A549 (cell line): ENCODE data around the gene ANXA10. TPM values are rescaled to one million over a fixed set of nuclear protein-coding genes. Genes with fewer than 3 reads are reported as not detected.

Experiments used
- ATAC-seq, 2 experiments: fragments of 200-7000 bp in 1 of 2; fragments of >200 bp in 1 of 2; cut with Nextera tagmentation in 1 of 2; cut with Tn5 transposase in 1 of 2; 3 replicates each; pipeline versions ENCODE4 v1.8.0 to v1.9.1; 2018 to 2020; ENCODE audit warnings: mild to moderate bottlenecking in 1 of 2, moderate library complexity in 1 of 2
- CTCF ChIA-PET: fragments of 300-600 bp; sonication (Branson Sonifier 250); formaldehyde crosslinking; extraction: SDS; loops from one replicate; lab custom pipeline; 2021; ENCODE audit warnings: antibody characterized with exemption, inconsistent platforms; lab: Yijun Ruan, JAX
- POLR2A ChIA-PET: fragments of 350-600 bp; formaldehyde crosslinking; extraction: SDS; loops from one replicate; lab custom pipeline; 2021; ENCODE audit warnings: antibody characterized with exemption, inconsistent platforms; lab: Yijun Ruan, JAX
- DNase-seq, 2 experiments: peaks; one replicate each; pipeline versions ENCODE4 v3.0.0 to v3.0.0-alpha.2; 2011 to 2016; ENCODE audit warnings: low read depth in 1 of 2, low spot score in 1 of 2
- FAIRE-seq: peaks from 2 replicates; lab custom pipeline; 2011; peaks lifted over from hg19 to GRCh38; lab: Jason Lieb, UNC
- H3K27ac ChIP-seq, 2 experiments: fragments of >200 bp; sonication (Bioruptor Twin); formaldehyde crosslinking; 3 replicates each; pipeline ENCODE4 v1.5.1; 2016 to 2017
- H3K4me1 ChIP-seq: fragments of >200 bp; sonication (Bioruptor Twin); formaldehyde crosslinking; 3 replicates; pipeline ENCODE4 v1.6.1; 2016
- H3K4me2 ChIP-seq: fragments of >200 bp; sonication (Bioruptor Twin); formaldehyde crosslinking; 3 replicates; pipeline ENCODE4 v1.6.1; 2016
- H3K4me3 ChIP-seq: fragments of >200 bp; sonication (Bioruptor Twin); formaldehyde crosslinking; 3 replicates; pipeline ENCODE4 v1.5.1; 2016
- H3K9me3 ChIP-seq: fragments of >200 bp; sonication (Bioruptor Twin); formaldehyde crosslinking; 3 replicates; pipeline ENCODE4 v1.6.1; 2016
- ATOH8 ChIP-seq: fragments of 250-450 bp; sonication (Bioruptor Pico); IDR thresholded peaks from 2 replicates; pipeline ENCODE4 v1.5.0; 2020; ENCODE audit warnings: low read depth, mild to moderate bottlenecking, moderate library complexity
- BCL3 ChIP-seq: fragments of >200 bp; sonication (Bioruptor Twin); formaldehyde crosslinking; IDR thresholded peaks from 3 replicates; pipeline ENCODE4 v1.6.1; 2016
- CBX2 ChIP-seq: fragments of 200-600 bp; sonication (generic); IDR thresholded peaks from 2 replicates; pipeline ENCODE4 v1.6.1; 2016; ENCODE audit warnings: low read depth, mild to moderate bottlenecking, borderline replicate concordance
- CEBPB ChIP-seq, 2 experiments: fragments of >200 bp in 1 of 2; sonication (Bioruptor Twin) in 1 of 2; formaldehyde crosslinking in 1 of 2; IDR thresholded peaks; 2 replicates each; pipeline ENCODE4 v1.6.1; 2012 to 2016
- CHD2 ChIP-seq: fragments of 150-350 bp; IDR thresholded peaks from 2 replicates; pipeline ENCODE4 v1.6.1; 2014; ENCODE audit warnings: low read length; ENCODE audit not compliant: partially characterized antibody
- CTCF ChIP-seq: fragments of >200 bp; sonication (Bioruptor Twin); formaldehyde crosslinking; IDR thresholded peaks from 3 replicates; pipeline ENCODE4 v1.5.1; 2016
- E2F6 ChIP-seq: IDR thresholded peaks from 2 replicates; pipeline ENCODE4 v1.6.1; 2012; ENCODE audit warnings: low read depth, borderline replicate concordance
- EHF ChIP-seq: fragments of 250-450 bp; sonication (Bioruptor Pico); IDR thresholded peaks from 2 replicates; pipeline ENCODE4 v1.5.0; 2020; ENCODE audit warnings: mild to moderate bottlenecking
- EP300 ChIP-seq, 2 experiments: fragments of >200 bp; sonication (Bioruptor Twin); formaldehyde crosslinking; IDR thresholded peaks; 2 replicates in 1 of 2; 3 replicates in 1 of 2; pipeline ENCODE4 v1.6.1; 2016 to 2017
- ESRRA ChIP-seq: fragments of 150-350 bp; IDR thresholded peaks from 2 replicates; pipeline ENCODE4 v1.6.1; 2014; ENCODE audit warnings: mild to moderate bottlenecking, low read length, borderline replicate concordance
- FOSL2 ChIP-seq, 2 experiments: fragments of 450-650 bp in 1 of 2; fragments of >200 bp in 1 of 2; sonication (Bioruptor Twin) in 1 of 2; formaldehyde crosslinking; IDR thresholded peaks; 2 replicates each; pipeline versions ENCODE4 v1.5.0 to v1.6.1; 2016 to 2020; ENCODE audit warnings: mild to moderate bottlenecking in 1 of 2, moderate library complexity in 1 of 2
- FOXS1 ChIP-seq: fragments of 250-450 bp; sonication (Bioruptor Pico); IDR thresholded peaks from 2 replicates; pipeline ENCODE4 v1.5.0; 2020; ENCODE audit warnings: mild to moderate bottlenecking, moderate library complexity
- GATA3 ChIP-seq: IDR thresholded peaks from 2 replicates; pipeline ENCODE4 v1.6.1; 2012; ENCODE audit warnings: borderline replicate concordance
- HEYL ChIP-seq: fragments of 250-450 bp; sonication (Bioruptor Pico); IDR thresholded peaks from 2 replicates; pipeline ENCODE4 v1.8.0; 2021; ENCODE audit warnings: mild to moderate bottlenecking, moderate library complexity
- HMGXB4 ChIP-seq: fragments of 250-450 bp; sonication (Bioruptor Pico); IDR thresholded peaks from 2 replicates; pipeline ENCODE4 v1.5.0; 2021; ENCODE audit warnings: mild to moderate bottlenecking, moderate library complexity, borderline replicate concordance
- HOXA7 ChIP-seq: fragments of 250-450 bp; sonication (Bioruptor Pico); IDR thresholded peaks from 2 replicates; pipeline ENCODE4 v1.5.0; 2020; ENCODE audit warnings: mild to moderate bottlenecking, moderate library complexity
- JUNB ChIP-seq: fragments of >200 bp; sonication (Bioruptor Twin); formaldehyde crosslinking; IDR thresholded peaks from 2 replicates; pipeline ENCODE4 v1.6.1; 2016
- MAFK ChIP-seq: fragments of 450-650 bp; IDR thresholded peaks from 2 replicates; pipeline ENCODE4 v1.6.1; 2014; ENCODE audit not compliant: partially characterized antibody
- MAX ChIP-seq: IDR thresholded peaks from 2 replicates; pipeline ENCODE4 v1.6.1; 2012
- MAZ ChIP-seq: fragments of 150-350 bp; IDR thresholded peaks from 2 replicates; pipeline ENCODE4 v1.6.1; 2014; ENCODE audit warnings: antibody characterized with exemption, low read depth, low read length, borderline replicate concordance
- MYC ChIP-seq: IDR thresholded peaks from 2 replicates; pipeline ENCODE4 v1.6.1; 2012; ENCODE audit warnings: mild to moderate bottlenecking, inconsistent platforms, low read length, improper control_type of control experiment, borderline replicate concordance
- NPAS2 ChIP-seq: fragments of 250-450 bp; sonication (Bioruptor Pico); IDR thresholded peaks from 2 replicates; pipeline ENCODE4 v1.8.0; 2022; ENCODE audit warnings: mild to moderate bottlenecking, moderate library complexity, borderline replicate concordance
- PBX3 ChIP-seq: IDR thresholded peaks from 2 replicates; pipeline ENCODE4 v1.6.1; 2012
- PHF8 ChIP-seq: fragments of 200-600 bp; sonication (generic); IDR thresholded peaks from 2 replicates; pipeline ENCODE4 v1.6.1; 2016; ENCODE audit warnings: low read depth, mild to moderate bottlenecking, antibody characterized with exemption, moderate library complexity, borderline replicate concordance
- POLR2AphosphoS2 ChIP-seq: conservative IDR thresholded peaks from 2 replicates; pipeline ENCODE4 v1.6.1; 2012; ENCODE audit warnings: low read length, improper control_type of control experiment, inconsistent platforms
- RARB ChIP-seq: fragments of 250-450 bp; sonication (Bioruptor Pico); IDR thresholded peaks from 2 replicates; pipeline ENCODE4 v1.8.0; 2021; ENCODE audit warnings: mild to moderate bottlenecking, moderate library complexity
- RCOR1 ChIP-seq: fragments of 150-350 bp; IDR thresholded peaks from 2 replicates; pipeline ENCODE4 v1.6.1; 2014; ENCODE audit warnings: antibody characterized with exemption, low read length, low read depth
- RNF2 ChIP-seq: fragments of 200-600 bp; sonication (generic); IDR thresholded peaks from 2 replicates; pipeline ENCODE4 v1.6.1; 2016; ENCODE audit warnings: low read depth, mild to moderate bottlenecking, antibody characterized with exemption, moderate library complexity, borderline replicate concordance
- SREBF2 ChIP-seq: fragments of 450-650 bp; IDR thresholded peaks from 2 replicates; pipeline ENCODE4 v1.6.1; 2014; ENCODE audit warnings: mild to moderate bottlenecking, moderate library complexity
- TFCP2L1 ChIP-seq: fragments of 250-450 bp; sonication (Bioruptor Pico); IDR thresholded peaks from 2 replicates; pipeline ENCODE4 v1.5.0; 2021; ENCODE audit warnings: mild to moderate bottlenecking
- ZC3H11A ChIP-seq: fragments of 450-650 bp; IDR thresholded peaks from 2 replicates; pipeline ENCODE4 v1.6.1; 2014; ENCODE audit warnings: antibody characterized with exemption, mild to moderate bottlenecking
- ZNF302 ChIP-seq: fragments of 250-450 bp; sonication (Bioruptor Pico); IDR thresholded peaks from 2 replicates; pipeline ENCODE4 v1.9.0; 2021; ENCODE audit warnings: inconsistent platforms, mild to moderate bottlenecking, moderate library complexity
- WGBS: methylation state at CpG from one replicate; pipeline ENCODE4 v1.1.6; 2017; ENCODE audit errors: missing lambda C conversion rate; 5-methylcytosine and 5-hydroxymethylcytosine counted together
- polyA plus RNA-seq, 4 experiments: library from polyadenylated mRNA; depleted of rRNA in 3 of 4; stranded (reverse); fragments of >200 nt; fragmentation: RNase III in 1 of 4; extraction: RNeasy Plus Mini Kit Qiagen cat#74134 plus additional on column Dnase treatment in 1 of 4; gene quantifications; 2 replicates in 3 of 4; 3 replicates in 1 of 4; pipeline ENCODE4 v1.2.3, GENCODE V29; 2011 to 2017

ANXA10 gene
- polyA plus RNA-seq, 2 of the 4 experiments (the other 2 are of a cell fraction): 1.7 to 4.0 TPM

- TF ChIP-seq MAX (no peak), RCOR1 (no peak), TFCP2L1 (CRISPR knock-in tag) (no peak), NPAS2 (CRISPR knock-in tag) (no peak), JUNB (no peak), CBX2 (no peak), PBX3 (no peak), ATOH8 (no peak), RARB (CRISPR knock-in tag) (no peak), HOXA7 (CRISPR knock-in tag) (no peak), ESRRA (no peak), ZC3H11A (no peak), RNF2 (no peak), MAZ (no peak), MAFK (no peak), FOXS1 (CRISPR knock-in tag) (no peak)
- TF ChIP-seq, all 56 proteins: peak for 0
- H3K9me3 ChIP-seq: no peaks in the 10 kb centered on the region
- ChIA-PET POLR2A (no interaction called here), CTCF (no interaction called here)
- DNase-seq: no peak
- FAIRE-seq: no peak
- ATAC-seq: no peak
- H3K4me3 ChIP-seq: no peak overlapping the region
- H3K4me1 ChIP-seq: no peaks in the 10 kb centered on the region
- no peak overlapping the region for H3K27ac ChIP-seq
- H3K4me2 ChIP-seq: no peak overlapping the region
Observed at GRCh38 chr4:168051526-168051925, 40.8 kb upstream of the ANXA10 start.

- WGBS: 66% methylated on average over 3 of the region's 3 CpGs
- no peak overlapping the region for H3K4me2 ChIP-seq
- no peak overlapping the region for H3K27ac ChIP-seq
- no peak for TF ChIP-seq NPAS2 (CRISPR knock-in tag)
- no peak for TF ChIP-seq HMGXB4
- TF ChIP-seq EP300 (IDR thresholded peaks at IDR 0.05): no peak
- TF ChIP-seq FOSL2 (IDR thresholded peaks at IDR 0.05): no peak
- TF ChIP-seq FOSL2 (CRISPR knock-in tag; IDR thresholded peaks at IDR 0.05): no peak
- no peak for TF ChIP-seq HEYL
- no peak for TF ChIP-seq CEBPB (IDR thresholded peaks at IDR 0.05)
- TF ChIP-seq CHD2: no peak
- no peak for TF ChIP-seq E2F6
- TF ChIP-seq SREBF2: no peak
- TF ChIP-seq MYC: no peak
- TF ChIP-seq EHF: no peak
- TF ChIP-seq PHF8: no peak
- no peak for TF ChIP-seq GATA3
- no peak for TF ChIP-seq ZNF302 (CRISPR knock-in tag)
- no peak for TF ChIP-seq MAZ
- no peak for TF ChIP-seq CTCF
- TF ChIP-seq POLR2AphosphoS2: no peak
- no peak for TF ChIP-seq BCL3
- DNase-seq (no peak), ATAC-seq (no peak), FAIRE-seq (no peak)
- CTCF ChIA-PET: no interaction called here
- no peaks in the 10 kb centered on the region for H3K4me1 ChIP-seq
- H3K4me3 ChIP-seq: no peak overlapping the region
- POLR2A ChIA-PET: no interaction called here
- no peaks in the 10 kb centered on the region for H3K9me3 ChIP-seq
Observed at GRCh38 chr4:168057412-168057811, 34.9 kb upstream of the ANXA10 start.
